GM18520 (cell line): Measurements from ENCODE around the gene SPATS2.
"Not testable (repeated sequence)": the region's sequence is repeated elsewhere in the genome, so short reads cannot be mapped to it uniquely, and the experiment has no call there.

Source experiments
- ATAC-seq: cut with Tn5 transposase; IDR thresholded peaks from one replicate; pipeline ENCODE4 v1.9.1; 2021; ENCODE audit not compliant: unreplicated experiment

Gene SPATS2

GRCh38 chr12:49367381-49368239, at the start of gene SPATS2:
Gene SPATS2, plus strand, starts transcription at chr12:49367462. Its CDS starts 93,551 bp downstream, at chr12:49461013.
- no peak for ATAC-seq

GRCh38 chr12:49320411-49321103, 46.7 kb upstream of the SPATS2 start:
- ATAC-seq, result not testable (repeated sequence)

GRCh38 chr12:49322367-49322707, 44.9 kb upstream of the SPATS2 start:
- ATAC-seq, result no peak

- ATAC-seq, result peak; percentile 98
These were observed 44.3 kb upstream of the SPATS2 start, which contains the start of gene TROAP for GRCh38 chr12:49322708-49323523. Gene TROAP, plus strand, starts transcription at chr12:49323255. Its CDS starts 354 bp downstream, at chr12:49323609.

- ATAC-seq, result no peak
These were observed 43.7 kb upstream of the SPATS2 start for GRCh38 chr12:49323524-49324097.

- no peak for ATAC-seq
These were observed 41.7 kb upstream of the SPATS2 start for GRCh38 chr12:49325606-49326005.

GRCh38 chr12:49327368-49327767, 39.9 kb upstream of the SPATS2 start:
- no peak for ATAC-seq

GRCh38 chr12:49327887-49328286, 39.4 kb upstream of the SPATS2 start:
- ATAC-seq, result no peak

- no peak for ATAC-seq
These were observed 38.4 kb upstream of the SPATS2 start for GRCh38 chr12:49328816-49329215.

- no peak for ATAC-seq
These were observed 37.1 kb upstream of the SPATS2 start for GRCh38 chr12:49330032-49330619.

GRCh38 chr12:49330631-49331379, 36.5 kb upstream of the SPATS2 start:
- ATAC-seq, result no peak

- no peak for ATAC-seq
These were observed 35.7 kb upstream of the SPATS2 start for GRCh38 chr12:49331380-49332222.

GRCh38 chr12:49332441-49332861, 34.8 kb upstream of the SPATS2 start:
- no peak for ATAC-seq

- no peak for ATAC-seq
These were observed 34.3 kb upstream of the SPATS2 start for GRCh38 chr12:49332891-49333371.

- not testable (repeated sequence) for ATAC-seq
These were observed 33.5 kb upstream of the SPATS2 start for GRCh38 chr12:49333778-49334177.

GRCh38 chr12:49334226-49334625, 33.0 kb upstream of the SPATS2 start:
- no peak for ATAC-seq

GRCh38 chr12:49334681-49335080, 32.6 kb upstream of the SPATS2 start:
- no peak for ATAC-seq

- ATAC-seq, result no peak
These were observed 31.9 kb upstream of the SPATS2 start for GRCh38 chr12:49335118-49335954.
